SU-DHL-6 (cell line): Measurements from ENCODE around the gene PXDN.

Source experiments
- EZH2phosphoT487 ChIP-seq: fragments of 200-600 bp; sonication (generic), shearing (Covaris generic); conservative IDR thresholded peaks from 2 replicates; pipeline ENCODE4 v1.6.1; 2018; ENCODE audit warnings: mild to moderate bottlenecking, antibody characterized with exemption, low read length, moderate library complexity, mixed read lengths
- TF ChIP-seq, protein P1 (sequence below): fragments of 200-600 bp; sonication (generic); IDR thresholded peaks from one replicate; pipeline ENCODE4 v1.5.1; 2017; ENCODE audit warnings: antibody characterized with exemption, mild to moderate bottlenecking, low read length, moderate library complexity; ENCODE audit not compliant: insufficient read depth, poor library complexity, severe bottlenecking

DNA sequence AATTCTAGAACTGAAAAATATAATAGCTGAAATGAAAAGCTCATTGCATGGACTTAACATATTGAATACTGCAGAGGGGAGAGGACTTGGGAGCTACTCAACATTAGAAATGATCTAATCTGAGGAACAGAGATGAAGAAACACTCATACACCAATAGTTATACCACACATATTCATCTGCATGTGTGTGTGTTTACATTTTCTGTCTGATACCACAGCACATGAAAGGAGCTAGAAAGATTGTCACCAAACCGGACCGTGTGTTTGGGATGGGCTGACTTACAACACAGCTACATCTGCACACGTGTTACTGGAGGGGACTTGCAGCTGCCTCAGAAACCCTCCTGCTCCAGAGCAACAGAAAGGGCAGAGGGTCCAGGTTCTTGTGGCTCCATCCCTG lies 47.8 kb downstream of the PXDN start:
- TF ChIP-seq, protein P1, sequence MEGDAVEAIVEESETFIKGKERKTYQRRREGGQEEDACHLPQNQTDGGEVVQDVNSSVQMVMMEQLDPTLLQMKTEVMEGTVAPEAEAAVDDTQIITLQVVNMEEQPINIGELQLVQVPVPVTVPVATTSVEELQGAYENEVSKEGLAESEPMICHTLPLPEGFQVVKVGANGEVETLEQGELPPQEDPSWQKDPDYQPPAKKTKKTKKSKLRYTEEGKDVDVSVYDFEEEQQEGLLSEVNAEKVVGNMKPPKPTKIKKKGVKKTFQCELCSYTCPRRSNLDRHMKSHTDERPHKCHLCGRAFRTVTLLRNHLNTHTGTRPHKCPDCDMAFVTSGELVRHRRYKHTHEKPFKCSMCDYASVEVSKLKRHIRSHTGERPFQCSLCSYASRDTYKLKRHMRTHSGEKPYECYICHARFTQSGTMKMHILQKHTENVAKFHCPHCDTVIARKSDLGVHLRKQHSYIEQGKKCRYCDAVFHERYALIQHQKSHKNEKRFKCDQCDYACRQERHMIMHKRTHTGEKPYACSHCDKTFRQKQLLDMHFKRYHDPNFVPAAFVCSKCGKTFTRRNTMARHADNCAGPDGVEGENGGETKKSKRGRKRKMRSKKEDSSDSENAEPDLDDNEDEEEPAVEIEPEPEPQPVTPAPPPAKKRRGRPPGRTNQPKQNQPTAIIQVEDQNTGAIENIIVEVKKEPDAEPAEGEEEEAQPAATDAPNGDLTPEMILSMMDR: no peak
- no peak for TF ChIP-seq EZH2phosphoT487
